Endothelial cell of umbilical vein (primary cell): Measurements from ENCODE around the gene BIRC5.

Experiments
- CTCF ChIP-seq, 2 donors: IDR thresholded peaks; 1 replicate in 1 of 2; 2 replicates in 1 of 2; pipeline ENCODE4 v1.5.1; 2011; ENCODE audit warnings: low read length in 2 of 2, mild to moderate bottlenecking in 2 of 2, moderate library complexity in 2 of 2, control low read depth in 1 of 2, inconsistent platforms in 1 of 2, low read depth in 1 of 2; ENCODE audit not compliant: insufficient read depth in 1 of 2; ENCODE audit errors: extremely low read depth in 1 of 2
- EZH2 ChIP-seq: IDR thresholded peaks from 2 replicates; pipeline ENCODE4 v1.6.1; 2012; ENCODE audit warnings: borderline replicate concordance, low read depth, mild to moderate bottlenecking, moderate library complexity, low read length, inconsistent platforms; ENCODE audit not compliant: severe bottlenecking
- FOS ChIP-seq: IDR thresholded peaks from 2 replicates; pipeline ENCODE4 v1.6.1; 2011; ENCODE audit warnings: mild to moderate bottlenecking, low read length, moderate library complexity, borderline replicate concordance; ENCODE audit not compliant: insufficient read depth
- GATA2 ChIP-seq: IDR thresholded peaks from 2 replicates; pipeline ENCODE4 v1.7.0; 2011; ENCODE audit warnings: low read depth, mild to moderate bottlenecking, moderate library complexity, mixed read lengths, low read length; ENCODE audit not compliant: insufficient read length, insufficient read depth
- JUN ChIP-seq: IDR thresholded peaks from 2 replicates; pipeline ENCODE4 v1.6.1; 2011; ENCODE audit warnings: borderline replicate concordance, low read depth; ENCODE audit not compliant: insufficient read length, insufficient read depth
- MYC ChIP-seq: IDR thresholded peaks from one replicate; pipeline ENCODE4 v1.6.1; 2011; ENCODE audit warnings: mild to moderate bottlenecking, low read depth, low read length
- POLR2A ChIP-seq: IDR thresholded peaks from 2 replicates; pipeline ENCODE4 v1.6.1; 2012; ENCODE audit warnings: low read depth, mild to moderate bottlenecking, control low read depth, low read length
- POLR2AphosphoS5 ChIP-seq: IDR thresholded peaks from 2 replicates; pipeline ENCODE4 v1.6.1; 2012; ENCODE audit warnings: low read depth, mild to moderate bottlenecking, control low read depth, low read length, moderate library complexity; ENCODE audit not compliant: insufficient read depth
- TF ChIP-seq, protein P1 (sequence below): IDR thresholded peaks from 2 replicates; pipeline ENCODE4 v1.6.1; 2011; ENCODE audit not compliant: insufficient read depth, insufficient read length

DNA sequence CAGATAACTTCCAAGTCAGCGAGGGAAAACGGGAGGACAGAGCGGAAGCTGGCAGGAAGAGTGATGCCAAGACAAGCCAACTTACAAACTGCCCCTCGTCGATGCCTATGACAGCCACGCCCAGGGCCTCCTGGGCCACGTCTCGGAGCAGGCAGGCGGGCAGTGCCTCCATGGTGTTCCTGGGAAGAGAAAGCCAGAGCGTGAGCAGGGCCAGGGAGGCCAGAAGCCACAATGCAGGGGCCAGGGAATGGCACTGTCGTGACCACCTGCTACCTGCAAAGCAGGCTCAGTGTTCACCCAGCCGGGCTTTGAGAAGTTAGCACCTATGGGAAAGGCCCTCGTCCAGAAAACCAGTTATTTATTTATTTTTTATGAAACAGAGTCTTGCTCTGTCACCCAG, 31.5 kb upstream of the BIRC5 start:
- TF ChIP-seq MYC (no peak), CTCF (IDR thresholded peaks at IDR 0.05; ENCODE audit: extremely low read depth in 1 of 2, insufficient read depth in 1 of 2, low read depth in 1 of 2, low read length in 2 of 2) (no peak), POLR2AphosphoS5 (no peak), POLR2A (no peak), EZH2 (no peak), FOS (no peak), GATA2 (no peak), JUN (no peak)
- TF ChIP-seq, protein P1, sequence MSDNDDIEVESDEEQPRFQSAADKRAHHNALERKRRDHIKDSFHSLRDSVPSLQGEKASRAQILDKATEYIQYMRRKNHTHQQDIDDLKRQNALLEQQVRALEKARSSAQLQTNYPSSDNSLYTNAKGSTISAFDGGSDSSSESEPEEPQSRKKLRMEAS = no peak
